Panc1 (cell line): ENCODE results near the gene PGRMC2.

Source experiments
- CTCF ChIP-seq: fragments of 450-650 bp; IDR thresholded peaks from 2 replicates; pipeline ENCODE4 v1.5.1; 2017; ENCODE audit warnings: mild to moderate bottlenecking
- POLR2AphosphoS5 ChIP-seq: IDR thresholded peaks from 2 replicates; pipeline ENCODE4 v1.6.1; 2012; ENCODE audit warnings: mild to moderate bottlenecking, low read depth, low read length, moderate library complexity
- REST ChIP-seq, 2 experiments: IDR thresholded peaks; 2 replicates each; pipeline ENCODE4 v1.6.1; 2011 to 2012; ENCODE audit warnings: low read depth in 2 of 2, control low read depth in 1 of 2, low read length in 1 of 2, mild to moderate bottlenecking in 1 of 2, moderate library complexity in 1 of 2; ENCODE audit not compliant: insufficient read depth in 1 of 2

- TF ChIP-seq CTCF (no peak), POLR2AphosphoS5 (no peak), REST (IDR thresholded peaks at IDR 0.05; ENCODE audit: insufficient read depth in 1 of 2, low read depth in 2 of 2, low read length in 1 of 2) (no peak)
These were observed 44.5 kb upstream of the PGRMC2 start for GRCh38 chr4:128332081-128332480.
